Measurements from ENCODE around the gene TNFSF8. TPM values are rescaled to one million over a fixed set of nuclear protein-coding genes. Genes with fewer than 3 reads are reported as not detected.

TNFSF8 gene
- polyA plus RNA-seq, 1 experiment = not detected

GRCh38 chr9:114867327-114867726 lies 63.1 kb downstream of the TNFSF8 start:
- no peak overlapping the region for H3K4me3 ChIP-seq (ENCODE audit: low read depth, low read length)
- POLR2A ChIA-PET = no interaction called here
- no peak for DNase-seq (ENCODE audit: low read depth)
- no peaks in the 10 kb centered on the region for H3K27me3 ChIP-seq (ENCODE audit: control insufficient read depth, insufficient read depth, low read length)
- no peaks in the 10 kb centered on the region for H3K36me3 ChIP-seq (ENCODE audit: control insufficient read depth, insufficient read depth, low read length)
- no peak for TF ChIP-seq CTCF (IDR thresholded peaks at IDR 0.05; ENCODE audit: insufficient read depth, low read depth, low read length)
- CTCF ChIA-PET = no interaction called here

GRCh38 chr9:114864471-114864870 lies 65.9 kb downstream of the TNFSF8 start:
- Histone ChIP-seq H3K27me3 (ENCODE audit: control insufficient read depth, insufficient read depth, low read length) (no peaks in the 10 kb centered on the region), H3K36me3 (ENCODE audit: control insufficient read depth, insufficient read depth, low read length) (no peaks in the 10 kb centered on the region), H3K4me3 (ENCODE audit: low read depth, low read length) (no peak overlapping the region)
- POLR2A ChIA-PET = no interaction called here
- TF ChIP-seq CTCF (IDR thresholded peaks at IDR 0.05; ENCODE audit: insufficient read depth, low read depth, low read length) = no peak
- CTCF ChIA-PET = no interaction called here
- DNase-seq (ENCODE audit: low read depth) = no peak

- CTCF ChIA-PET = interaction anchor here (1.3 kb wide), 1 partner anchor 44 kb away, joined by 3 read pairs; no protein-coding TSS in a partner anchor
- TF ChIP-seq CTCF (IDR thresholded peaks at IDR 0.05; ENCODE audit: insufficient read depth, low read depth, low read length) = no peak
- no peaks in the 10 kb centered on the region for H3K27me3 ChIP-seq (ENCODE audit: control insufficient read depth, insufficient read depth, low read length)
- H3K4me3 ChIP-seq (ENCODE audit: low read depth, low read length) = no peak overlapping the region
- no peaks in the 10 kb centered on the region for H3K36me3 ChIP-seq (ENCODE audit: control insufficient read depth, insufficient read depth, low read length)
- DNase-seq (ENCODE audit: low read depth) = no peak
- POLR2A ChIA-PET = no interaction called here
Measured at GRCh38 chr9:114861922-114862605, 68.3 kb downstream of the TNFSF8 start.

- ChIA-PET POLR2A (no interaction called here), CTCF (interaction anchor here (1.0 kb wide), 1 partner anchor 180 kb away, joined by 3 read pairs; no protein-coding TSS in a partner anchor)
- Histone ChIP-seq H3K27me3 (ENCODE audit: control insufficient read depth, insufficient read depth, low read length) (no peaks in the 10 kb centered on the region), H3K4me3 (ENCODE audit: low read depth, low read length) (no peak overlapping the region), H3K36me3 (ENCODE audit: control insufficient read depth, insufficient read depth, low read length) (no peaks in the 10 kb centered on the region)
- DNase-seq (ENCODE audit: low read depth) = no peak
- no peak for TF ChIP-seq CTCF (IDR thresholded peaks at IDR 0.05; ENCODE audit: insufficient read depth, low read depth, low read length)
Measured at GRCh38 chr9:114861273-114861672, 69.1 kb downstream of the TNFSF8 start.

GRCh38 chr9:114860187-114860586 lies 70.2 kb downstream of the TNFSF8 start:
- Histone ChIP-seq H3K27me3 (ENCODE audit: control insufficient read depth, insufficient read depth, low read length) (no peaks in the 10 kb centered on the region), H3K36me3 (ENCODE audit: control insufficient read depth, insufficient read depth, low read length) (no peaks in the 10 kb centered on the region), H3K4me3 (ENCODE audit: low read depth, low read length) (no peak overlapping the region)
- DNase-seq (ENCODE audit: low read depth) = no peak
- TF ChIP-seq CTCF (IDR thresholded peaks at IDR 0.05; ENCODE audit: insufficient read depth, low read depth, low read length) = no peak
- ChIA-PET POLR2A (no interaction called here), CTCF (no interaction called here)

All from BJ (cell line).